VCaP (cell line): ENCODE data around the gene SERPINB3.
"Not testable (repeated sequence)": the region's sequence is repeated elsewhere in the genome, so short reads cannot be mapped to it uniquely, and the experiment has no call there.

ENCODE experiments used
- H3K27ac ChIP-seq: fragments of 450-650 bp; 2 replicates; pipeline ENCODE4 v1.5.1; 2017
- TF ChIP-seq, protein P1 (sequence below): fragments of 450-650 bp; conservative IDR thresholded peaks from 2 replicates; pipeline ENCODE4 v1.5.1; 2017; ENCODE audit warnings: mild to moderate bottlenecking, moderate library complexity

Gene SERPINB3

DNA sequence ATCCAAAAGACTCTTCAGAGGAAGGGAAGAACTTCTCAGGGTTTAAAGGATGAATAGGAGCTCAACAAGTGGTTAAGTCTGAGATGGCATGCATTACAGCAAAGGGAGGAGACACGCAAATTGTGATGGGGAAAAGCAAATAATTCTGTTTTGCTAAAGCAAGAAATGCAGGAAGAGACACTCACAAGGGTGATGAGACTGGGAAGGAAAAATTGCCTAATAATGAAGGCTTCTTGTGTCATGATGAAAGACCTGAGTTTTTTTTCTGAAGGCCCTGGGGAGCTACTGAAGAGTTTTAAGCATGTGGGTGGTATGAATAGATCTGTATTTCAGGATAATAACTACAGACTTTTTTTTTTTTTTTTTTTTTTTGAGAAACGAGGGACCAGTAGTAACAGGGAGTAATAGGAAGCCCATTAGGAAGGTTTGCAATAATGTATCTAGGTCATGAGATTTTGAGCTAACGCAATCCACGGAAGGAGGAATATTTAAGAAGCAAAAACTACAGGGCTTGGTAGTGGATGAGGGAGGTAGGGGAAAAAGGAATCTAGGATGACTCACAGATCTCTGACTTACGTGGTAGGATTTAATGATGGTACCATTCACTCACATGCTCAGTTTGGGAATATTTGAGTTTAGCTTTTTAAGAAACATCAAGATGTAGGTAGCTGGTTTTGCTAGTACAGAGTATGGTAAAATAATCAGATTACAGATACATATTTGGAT, 16.0 kb upstream of the SERPINB3 start:
- TF ChIP-seq, protein P1, sequence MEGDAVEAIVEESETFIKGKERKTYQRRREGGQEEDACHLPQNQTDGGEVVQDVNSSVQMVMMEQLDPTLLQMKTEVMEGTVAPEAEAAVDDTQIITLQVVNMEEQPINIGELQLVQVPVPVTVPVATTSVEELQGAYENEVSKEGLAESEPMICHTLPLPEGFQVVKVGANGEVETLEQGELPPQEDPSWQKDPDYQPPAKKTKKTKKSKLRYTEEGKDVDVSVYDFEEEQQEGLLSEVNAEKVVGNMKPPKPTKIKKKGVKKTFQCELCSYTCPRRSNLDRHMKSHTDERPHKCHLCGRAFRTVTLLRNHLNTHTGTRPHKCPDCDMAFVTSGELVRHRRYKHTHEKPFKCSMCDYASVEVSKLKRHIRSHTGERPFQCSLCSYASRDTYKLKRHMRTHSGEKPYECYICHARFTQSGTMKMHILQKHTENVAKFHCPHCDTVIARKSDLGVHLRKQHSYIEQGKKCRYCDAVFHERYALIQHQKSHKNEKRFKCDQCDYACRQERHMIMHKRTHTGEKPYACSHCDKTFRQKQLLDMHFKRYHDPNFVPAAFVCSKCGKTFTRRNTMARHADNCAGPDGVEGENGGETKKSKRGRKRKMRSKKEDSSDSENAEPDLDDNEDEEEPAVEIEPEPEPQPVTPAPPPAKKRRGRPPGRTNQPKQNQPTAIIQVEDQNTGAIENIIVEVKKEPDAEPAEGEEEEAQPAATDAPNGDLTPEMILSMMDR: no peak

GRCh38 chr18:63676526-63677323, 15.0 kb upstream of the SERPINB3 start:
- H3K27ac ChIP-seq: no peak overlapping the region
- TF ChIP-seq, protein P1: peak; percentile 80

More for the DNA sequence above, 16.0 kb upstream of the SERPINB3 start:
- no peak overlapping the region for H3K27ac ChIP-seq

GRCh38 chr18:63664571-63664970, 2.9 kb upstream of the SERPINB3 start:
- TF ChIP-seq, protein P1: no peak
- H3K27ac ChIP-seq: no peak overlapping the region

- not testable (repeated sequence) for H3K27ac ChIP-seq
Measured at GRCh38 chr18:63658920-63659319, 2.8 kb downstream of the SERPINB3 start.

DNA sequence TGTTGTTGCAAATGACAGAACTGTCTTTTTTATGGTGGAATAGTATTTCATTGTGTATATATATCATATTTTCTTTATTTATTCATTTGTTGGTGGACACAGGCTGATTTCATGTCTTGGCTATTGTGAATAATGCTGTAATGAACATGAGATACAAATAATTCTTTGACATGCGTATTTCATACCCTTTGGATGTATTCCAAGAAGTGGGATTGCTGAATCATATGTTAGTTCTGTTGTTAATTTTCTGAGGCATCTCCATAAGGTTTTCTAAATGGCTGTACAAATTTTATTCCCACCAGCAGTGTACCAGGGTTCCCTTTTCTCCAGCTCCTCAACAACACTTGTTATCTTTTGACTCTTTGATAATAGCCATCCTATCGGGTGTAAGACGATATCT, 11.4 kb downstream of the SERPINB3 start:
- not testable (repeated sequence) for H3K27ac ChIP-seq

GRCh38 chr18:63648241-63648640, 13.5 kb downstream of the SERPINB3 start:
- no peak overlapping the region for H3K27ac ChIP-seq
- TF ChIP-seq, protein P1: no peak

- no peak overlapping the region for H3K27ac ChIP-seq
- TF ChIP-seq, protein P1: no peak
Measured at GRCh38 chr18:63646936-63647335, 14.8 kb downstream of the SERPINB3 start.

DNA sequence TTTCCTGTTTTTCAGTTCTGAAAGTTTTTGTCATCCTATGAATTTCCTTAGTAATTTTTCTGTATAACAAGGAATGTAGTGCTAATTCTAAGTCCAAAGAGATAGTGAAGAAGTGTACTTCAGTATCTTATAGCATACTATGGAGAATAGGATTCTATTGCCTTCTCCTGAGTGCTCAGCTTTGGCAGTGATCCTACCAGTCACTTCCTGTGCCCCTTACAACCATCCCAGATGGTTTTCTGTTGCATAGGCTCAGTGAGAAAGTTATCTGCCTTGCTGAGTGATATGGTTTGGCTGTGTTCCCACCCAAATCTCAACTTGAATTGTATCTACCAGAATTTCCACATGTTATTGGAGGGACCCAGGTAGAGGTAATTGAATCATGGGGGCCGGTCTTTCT, 17.0 kb downstream of the SERPINB3 start:
- H3K27ac ChIP-seq: not testable (repeated sequence)

DNA sequence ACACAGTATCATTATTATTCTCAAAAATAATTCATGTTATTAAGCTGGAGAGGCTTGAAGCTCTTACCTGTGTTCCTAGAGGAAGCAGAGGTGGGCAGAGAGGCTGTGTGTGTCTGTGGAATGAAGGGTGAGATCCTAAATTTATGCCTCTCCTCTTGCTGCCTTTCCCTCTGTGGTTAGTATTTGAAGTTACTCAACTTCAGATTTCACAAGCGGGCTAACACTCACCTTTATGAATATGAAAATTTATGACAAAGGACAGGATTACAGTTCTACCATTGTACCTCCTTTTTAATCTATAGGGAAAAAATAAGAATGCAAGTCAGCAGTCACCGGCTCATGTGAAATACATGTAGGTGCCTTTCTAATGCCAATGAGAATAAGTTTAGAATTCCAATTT, 17.6 kb downstream of the SERPINB3 start, which contains the start of gene SERPINB4:
TSS of gene SERPINB4 (minus strand) at position 115 of the 400 bp plus-strand sequence. CDS start 679 bp downstream, outside the sequence.
- H3K27ac ChIP-seq: not testable (repeated sequence)

DNA sequence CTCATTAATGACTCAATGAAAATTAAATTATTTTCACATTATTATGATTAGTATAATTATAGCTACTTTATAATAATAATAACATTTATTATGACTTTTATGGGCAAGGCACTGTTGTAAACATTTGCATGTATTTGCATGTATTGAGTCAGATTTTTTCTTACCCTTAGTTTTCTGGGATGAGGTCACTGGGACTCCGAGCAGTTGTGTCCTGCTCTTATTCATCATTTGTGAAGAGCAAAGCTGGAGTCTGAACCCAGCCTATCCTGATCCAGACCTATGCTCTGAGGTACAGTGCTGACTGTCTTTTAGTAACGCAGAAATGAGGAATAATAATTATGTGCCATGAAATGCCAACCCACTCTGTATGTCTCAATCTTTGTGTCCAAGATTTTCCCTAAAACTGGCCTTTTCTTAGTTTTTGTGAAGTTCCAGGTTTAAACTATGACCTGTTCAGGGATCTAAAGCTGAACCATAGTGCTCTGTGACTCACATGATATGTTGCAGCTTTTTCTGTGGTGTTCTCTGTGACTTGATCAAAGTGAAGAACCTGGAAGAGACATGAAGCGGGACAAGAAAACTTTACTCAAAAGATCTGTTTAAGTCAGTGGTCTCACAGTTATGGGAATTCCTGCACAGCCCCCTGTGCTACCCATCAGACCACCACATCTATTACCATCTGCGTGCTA, 18.9 kb downstream of the SERPINB3 start:
- H3K27ac ChIP-seq: not testable (repeated sequence)

DNA sequence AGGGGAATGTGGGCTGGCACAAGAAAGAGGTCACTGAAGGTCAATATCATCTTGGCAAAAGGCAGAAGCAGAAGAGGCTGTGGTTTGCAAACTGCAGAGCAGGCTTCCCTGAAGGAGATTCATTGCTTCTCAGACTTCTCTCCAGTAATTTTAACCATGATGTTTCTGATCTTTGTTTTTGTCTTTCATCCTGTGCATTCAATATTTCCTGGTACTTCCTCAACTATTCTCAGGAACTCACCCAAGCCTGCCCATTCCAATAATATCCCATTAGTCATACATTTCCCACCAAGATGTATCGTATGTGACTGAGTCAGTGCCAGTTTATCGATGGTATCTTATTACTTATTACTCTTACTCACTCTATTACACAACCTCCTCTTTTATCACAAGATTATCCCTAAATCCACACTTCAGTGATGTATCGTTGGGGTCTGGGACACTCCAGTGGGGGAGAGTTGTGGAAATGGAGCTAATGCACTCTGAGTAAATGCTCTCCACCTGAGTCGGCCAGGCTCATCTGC, 20.5 kb downstream of the SERPINB3 start:
- not testable (repeated sequence) for H3K27ac ChIP-seq
